HG02885 (cell line): ENCODE measurements around the gene AGMO.

ENCODE experiments used
- ATAC-seq: cut with Tn5 transposase; IDR thresholded peaks from one replicate; pipeline ENCODE4 v1.9.1; 2021; ENCODE audit warnings: mild to moderate bottlenecking; ENCODE audit not compliant: unreplicated experiment, poor library complexity

AGMO gene

GRCh38 chr7:15561835-15562234 is at the start of gene AGMO:
AGMO (minus strand) TSS chr7:15562015.
- no peak for ATAC-seq

GRCh38 chr7:15610503-15610902 is 48.7 kb upstream of the AGMO start:
- no peak for ATAC-seq

GRCh38 chr7:15609287-15609686 is 47.5 kb upstream of the AGMO start:
- no peak for ATAC-seq

- no peak for ATAC-seq
Observed at GRCh38 chr7:15607529-15608210, 45.9 kb upstream of the AGMO start.

DNA sequence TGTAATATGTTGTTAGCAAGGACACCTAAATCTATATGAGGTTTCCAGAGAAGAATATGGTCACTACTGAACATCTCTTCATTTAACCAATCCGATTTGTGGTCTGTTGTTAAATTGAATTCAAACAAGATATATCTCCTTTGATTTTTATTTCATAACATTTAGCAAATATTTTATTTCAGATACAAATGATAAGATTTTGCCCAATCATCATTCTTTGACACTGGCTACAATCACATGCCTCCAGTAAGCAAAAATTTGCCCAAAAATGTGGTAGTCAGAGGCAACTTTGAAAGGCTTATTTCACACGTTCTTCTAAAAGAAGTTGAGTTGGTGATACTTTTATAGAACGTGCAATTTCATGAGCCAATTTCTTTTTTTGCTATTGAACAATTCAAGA is 44.7 kb upstream of the AGMO start:
- no peak for ATAC-seq

DNA sequence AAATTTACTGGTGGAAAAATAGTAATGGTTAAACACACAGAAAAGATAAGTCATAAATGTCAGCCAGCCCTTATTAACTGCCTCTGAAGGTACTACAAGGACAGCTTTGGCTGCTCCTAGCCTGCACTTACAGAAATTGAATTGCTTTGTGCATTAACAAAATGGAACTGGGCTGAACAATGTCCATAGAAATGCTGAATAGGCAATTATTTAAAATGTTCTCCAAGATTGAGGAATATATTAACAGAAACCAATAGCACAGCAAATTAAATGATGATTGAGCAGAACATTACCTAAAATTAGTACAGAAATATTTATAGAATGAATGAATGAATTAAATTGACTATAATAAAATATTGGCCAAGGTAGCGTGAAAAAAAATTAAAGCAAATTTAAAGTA is 42.4 kb upstream of the AGMO start:
- no peak for ATAC-seq

DNA sequence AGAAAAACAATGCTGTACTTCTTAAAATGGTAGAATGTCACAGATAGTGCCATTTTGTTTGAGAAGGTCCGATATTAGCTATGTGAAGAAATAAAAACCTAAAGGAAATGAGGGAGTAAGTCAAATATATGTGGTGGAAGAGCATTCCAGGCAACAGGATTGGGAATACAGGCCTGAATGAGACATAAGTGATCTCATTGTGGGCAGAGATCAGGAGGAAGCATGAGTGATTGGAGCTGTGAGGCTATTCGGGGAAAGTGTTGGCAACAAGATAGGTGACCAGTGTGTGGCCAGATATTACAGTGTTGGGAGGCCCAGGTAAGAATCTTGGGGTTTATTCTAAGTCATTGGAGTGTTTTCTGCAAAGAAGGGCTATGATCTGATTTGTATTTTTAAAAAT is 41.3 kb upstream of the AGMO start:
- ATAC-seq: no peak

GRCh38 chr7:15602236-15602635 is 40.4 kb upstream of the AGMO start:
- no peak for ATAC-seq

DNA sequence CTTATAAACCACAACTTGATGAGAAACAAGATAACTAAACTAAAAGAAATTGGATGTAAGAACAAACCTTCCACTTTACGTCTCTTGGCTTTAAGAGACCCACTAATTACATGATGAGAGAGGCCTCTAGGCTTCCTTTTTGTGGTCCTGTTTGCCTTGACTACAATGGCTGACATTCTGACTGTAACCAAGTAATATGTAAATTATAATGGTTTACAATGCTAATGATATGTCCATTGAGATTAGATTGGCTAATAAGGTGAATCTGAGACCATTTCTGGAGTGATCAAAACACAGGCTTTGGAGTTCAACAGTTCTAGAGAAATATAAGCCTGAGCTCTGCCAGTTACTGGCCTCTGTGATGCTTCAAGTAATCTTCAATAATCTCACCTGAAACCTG is 39.4 kb upstream of the AGMO start:
- no peak for ATAC-seq

DNA sequence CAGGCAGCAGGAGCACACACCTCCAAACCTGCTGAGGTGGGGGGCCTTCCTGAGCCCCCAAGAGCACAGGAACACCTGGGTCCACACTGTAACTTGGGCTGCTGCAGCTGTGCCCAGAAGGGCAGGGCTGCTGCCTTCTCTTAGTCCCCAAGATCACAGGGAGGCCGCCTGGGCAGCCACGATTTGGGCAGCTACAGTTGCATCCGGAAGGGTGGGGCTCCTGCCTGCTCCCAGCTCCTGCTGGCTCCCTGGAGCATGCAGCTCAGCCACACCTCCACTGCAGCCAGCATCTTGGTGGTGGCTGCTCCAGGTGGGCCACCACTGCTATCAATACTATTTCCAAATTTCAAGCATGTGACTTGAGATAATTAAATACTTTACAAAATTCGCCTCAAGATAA is 38.5 kb upstream of the AGMO start:
- ATAC-seq: no peak

GRCh38 chr7:15594461-15594860 is 32.6 kb upstream of the AGMO start:
- ATAC-seq: no peak

DNA sequence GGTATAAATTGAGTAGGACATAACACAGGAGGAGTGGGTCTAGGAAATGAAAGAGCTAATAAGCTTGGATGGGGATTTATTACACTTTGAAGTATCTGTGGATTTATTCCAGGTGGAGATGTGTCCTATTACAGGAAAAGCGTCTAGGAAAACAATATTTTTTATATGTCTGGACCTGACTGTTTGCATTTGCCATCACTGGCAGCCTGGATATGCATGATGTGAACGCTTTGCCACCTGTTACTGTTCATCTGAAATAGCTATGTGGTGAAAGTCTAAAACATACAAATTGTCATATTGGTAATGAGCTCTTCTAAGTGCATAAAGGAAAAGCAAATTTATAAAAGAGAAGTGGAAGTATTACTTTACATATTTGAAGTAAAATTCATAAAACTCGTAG is 31.6 kb upstream of the AGMO start:
- no peak for ATAC-seq

DNA sequence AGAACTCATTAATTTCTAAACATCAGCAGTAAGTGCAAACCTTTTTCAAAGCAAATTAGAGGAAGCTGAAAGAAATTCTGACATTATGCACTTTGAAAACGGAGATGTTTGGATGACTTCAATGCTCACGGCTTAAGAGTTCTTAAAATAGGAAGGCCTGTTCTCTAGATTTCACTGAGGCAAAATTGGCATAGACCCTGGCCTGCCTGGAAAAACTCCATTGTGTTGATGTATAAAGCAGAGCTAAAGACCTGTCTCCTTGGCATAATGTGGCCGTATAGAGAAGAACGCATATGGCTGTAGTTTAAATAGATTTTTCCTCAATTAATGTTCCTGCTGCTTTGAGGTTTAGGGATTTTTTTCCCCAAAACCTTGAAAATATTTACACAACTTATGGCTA is 24.5 kb upstream of the AGMO start:
- ATAC-seq: no peak

GRCh38 chr7:15584575-15584974 is 22.8 kb upstream of the AGMO start:
- no peak for ATAC-seq

GRCh38 chr7:15582773-15583172 is 21.0 kb upstream of the AGMO start:
- ATAC-seq: no peak

DNA sequence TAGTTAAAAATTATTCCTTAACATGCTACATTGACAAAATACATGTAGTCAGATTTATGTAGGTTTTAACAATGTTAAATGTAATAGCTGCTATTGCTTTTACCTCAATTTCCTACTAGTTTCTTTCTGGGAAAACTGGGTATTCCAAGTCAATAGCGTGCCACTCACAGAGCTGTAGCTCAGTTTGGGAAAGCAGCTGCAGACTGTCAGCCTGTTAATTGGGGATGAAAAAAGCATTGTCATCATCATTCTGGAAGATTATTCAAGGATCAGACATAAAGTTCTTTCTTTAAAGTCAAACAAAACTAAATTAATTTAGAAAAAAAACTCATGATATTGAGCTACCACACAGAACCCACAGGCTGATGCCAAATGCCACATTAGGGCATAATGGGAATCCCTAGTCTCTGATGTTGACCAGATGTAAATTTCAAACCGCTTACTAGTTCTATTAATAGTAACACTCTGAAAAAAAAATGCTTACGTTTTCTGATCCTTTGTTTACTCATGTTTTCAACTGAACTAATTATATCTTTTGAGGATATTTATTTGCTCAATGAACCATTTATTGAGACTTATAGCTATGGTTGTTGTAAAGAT is 19.6 kb upstream of the AGMO start:
- no peak for ATAC-seq

GRCh38 chr7:15580604-15581351 is 19.0 kb upstream of the AGMO start:
- ATAC-seq: no peak

- ATAC-seq: no peak
Observed at GRCh38 chr7:15577600-15577999, 15.8 kb upstream of the AGMO start.

GRCh38 chr7:15571301-15571878 is 9.6 kb upstream of the AGMO start:
- no peak for ATAC-seq

DNA sequence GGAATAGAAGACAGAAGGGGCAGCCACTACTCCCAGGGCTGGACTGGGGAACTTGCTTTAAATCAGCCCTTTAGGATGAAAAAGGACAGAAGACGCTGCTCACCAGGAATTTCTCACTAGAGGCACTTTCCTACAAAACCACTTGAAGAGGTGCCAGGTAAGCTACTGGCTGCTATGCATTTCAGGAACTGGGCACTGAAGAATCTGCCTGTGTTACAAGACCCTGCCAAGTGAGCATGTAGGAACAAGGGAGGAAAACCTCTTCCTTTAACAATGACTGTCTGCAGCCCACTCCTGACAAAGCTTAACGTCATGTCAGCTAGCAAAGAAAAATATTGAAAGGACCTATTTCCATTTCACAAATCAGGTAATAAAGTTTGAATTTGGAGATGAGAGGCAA is 5.8 kb upstream of the AGMO start:
- ATAC-seq: no peak

GRCh38 chr7:15567036-15567435 is 5.2 kb upstream of the AGMO start:
- ATAC-seq: no peak
